Skeletal muscle tissue (tissue), 5 donors: ENCODE data around the gene ZNF729. TPM values are rescaled to one million over a fixed set of nuclear protein-coding genes. Genes with fewer than 3 reads are reported as not detected.

Source experiments
- H3K27ac ChIP-seq: one replicate; pipeline ENCODE4 v1.7.0; 2013; ENCODE audit warnings: mild to moderate bottlenecking, low read depth, low read length, inconsistent platforms
- H3K27me3 ChIP-seq, 3 donors: one replicate each; pipeline ENCODE4 v1.7.0; 2013; ENCODE audit warnings: low read length in 3 of 3; ENCODE audit not compliant: control insufficient read depth in 3 of 3, insufficient read depth in 3 of 3
- H3K36me3 ChIP-seq, 3 donors: one replicate each; pipeline ENCODE4 v1.7.0; 2013; ENCODE audit warnings: low read length in 3 of 3; ENCODE audit not compliant: control insufficient read depth in 3 of 3, insufficient read depth in 3 of 3
- H3K4me1 ChIP-seq, 3 donors: one replicate each; pipeline ENCODE4 v1.7.0; 2013; ENCODE audit warnings: low read length in 3 of 3, mild to moderate bottlenecking in 3 of 3; ENCODE audit not compliant: control insufficient read depth in 3 of 3, insufficient read depth in 3 of 3
- H3K4me3 ChIP-seq, 3 donors: one replicate each; pipeline ENCODE4 v1.7.0; 2013; ENCODE audit warnings: low read length in 3 of 3
- H3K9ac ChIP-seq, 3 donors: one replicate each; pipeline ENCODE4 v1.7.0; 2013; ENCODE audit warnings: low read length in 3 of 3, mild to moderate bottlenecking in 3 of 3, moderate library complexity in 2 of 3, low read depth in 1 of 3
- H3K9me3 ChIP-seq, 3 donors: one replicate each; pipeline ENCODE4 v1.7.0; 2013; ENCODE audit warnings: low read length in 3 of 3; ENCODE audit not compliant: control insufficient read depth in 3 of 3
- small RNA-seq: library from RNA; depleted of rRNA; stranded (forward); fragments of <200 nt; gene quantifications from one replicate; pipeline ENCODE3, GENCODE V24; 2014
- total RNA-seq: library from RNA; depleted of rRNA; stranded (reverse); fragments of >200 nt; gene quantifications from one replicate; pipeline ENCODE4 v1.2.3, GENCODE V29; 2014
- donor health status: Osteomylitis.

The ZNF729 gene
- total RNA-seq, 1 donor from 2014 or later, result not detected

DNA sequence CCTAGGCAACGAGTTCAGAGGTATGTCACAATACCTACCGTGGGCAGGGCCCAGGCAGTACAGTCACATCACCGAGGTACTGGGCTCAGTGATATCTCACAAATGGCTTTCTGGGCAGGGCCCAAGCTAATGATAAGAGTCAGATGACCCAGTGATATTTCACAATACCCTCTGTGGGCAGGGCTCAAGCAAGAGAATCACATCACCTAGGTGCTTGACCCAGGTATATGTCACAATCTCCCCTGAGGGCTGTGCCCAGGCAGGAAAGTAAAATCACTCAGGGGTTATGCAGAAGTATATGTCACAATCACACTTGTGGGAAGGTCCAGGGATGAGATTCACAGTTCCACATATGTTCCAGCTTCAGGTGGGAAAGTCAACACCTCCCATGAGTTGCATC is 45.3 kb downstream of the ZNF729 start:
- H3K27me3 ChIP-seq, result no peaks in the 10 kb centered on the region
- no peaks in the 10 kb centered on the region for H3K4me1 ChIP-seq
- H3K9me3 ChIP-seq, result peaks cover 0 to 7% (median 2%) of the 10 kb centered on the region in 3 donors
- no peaks in the 10 kb centered on the region for H3K36me3 ChIP-seq
- no peak overlapping the region for H3K27ac ChIP-seq
- H3K4me3 ChIP-seq, result no peak overlapping the region
- no peak overlapping the region for H3K9ac ChIP-seq

DNA sequence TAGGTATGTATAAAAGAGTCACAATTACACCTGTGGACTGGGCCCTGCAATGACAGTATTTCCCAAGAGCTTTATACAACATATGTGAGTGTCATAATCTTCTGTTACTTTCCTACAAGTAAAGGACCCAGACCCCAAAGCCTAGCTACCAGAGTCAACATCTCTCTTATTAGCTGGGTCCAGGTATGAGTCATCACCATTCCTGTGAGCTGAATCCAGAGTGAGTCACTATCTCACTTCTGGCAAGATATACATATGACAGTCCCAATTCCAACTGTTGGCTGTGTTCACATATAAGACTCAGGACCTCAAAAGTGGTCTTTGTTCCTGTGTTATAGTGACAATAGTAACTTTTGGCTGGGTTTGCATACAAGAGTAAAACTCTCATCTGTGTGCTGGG is 46.7 kb downstream of the ZNF729 start:
- peaks cover 0 to 2% (median under 1%) of the 10 kb centered on the region in 3 donors for H3K9me3 ChIP-seq
- H3K27ac ChIP-seq, result no peak overlapping the region

DNA sequence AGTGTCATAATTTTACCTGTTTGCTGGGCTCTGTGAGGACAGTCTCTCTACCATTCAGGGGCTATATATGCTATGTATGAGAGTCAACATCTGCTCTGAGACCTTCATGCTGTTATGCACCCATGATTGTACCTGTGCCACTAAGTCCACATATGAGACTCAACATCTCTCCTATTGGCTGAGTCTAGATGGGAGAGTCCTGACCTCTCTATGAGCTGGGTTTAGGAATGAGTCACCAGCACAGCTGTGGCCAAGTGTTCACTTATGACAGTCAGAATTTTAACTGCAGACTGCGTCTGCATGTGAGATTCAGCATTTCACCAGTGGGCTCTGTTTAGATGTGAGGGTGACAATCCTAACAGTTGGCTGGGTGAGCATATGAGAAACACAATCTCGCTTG is 49.5 kb downstream of the ZNF729 start:
- Histone ChIP-seq H3K4me3 (no peak overlapping the region), H3K27ac (no peak overlapping the region), H3K4me1 (no peaks in the 10 kb centered on the region), H3K36me3 (no peaks in the 10 kb centered on the region), H3K27me3 (no peaks in the 10 kb centered on the region), H3K9ac (no peak overlapping the region), H3K9me3 (no peaks in the 10 kb centered on the region)

More for the DNA sequence above, 46.7 kb downstream of the ZNF729 start:
- no peak overlapping the region for H3K4me3 ChIP-seq
- no peaks in the 10 kb centered on the region for H3K36me3 ChIP-seq
- H3K9ac ChIP-seq, result no peak overlapping the region
- H3K27me3 ChIP-seq, result no peaks in the 10 kb centered on the region
- H3K4me1 ChIP-seq, result no peaks in the 10 kb centered on the region

DNA sequence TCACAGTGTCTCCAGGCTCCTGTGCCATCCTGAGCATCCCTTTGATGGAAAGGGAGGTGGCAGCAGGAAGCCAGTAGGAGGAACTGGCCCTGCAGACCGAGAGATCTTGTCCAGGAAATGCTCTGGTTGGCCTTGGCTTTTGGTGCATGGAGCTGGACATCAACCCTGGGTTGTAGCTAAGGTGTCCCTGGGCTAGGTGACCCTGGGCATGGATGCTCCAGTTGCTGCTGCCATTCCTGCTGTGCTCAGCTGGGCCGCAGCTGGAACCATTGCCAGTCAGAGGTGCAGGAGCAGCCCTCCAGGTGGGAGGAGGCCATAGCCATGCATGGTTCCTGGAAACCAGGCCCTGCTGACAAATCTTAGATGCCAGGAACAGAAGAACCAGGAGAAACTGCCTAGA is 68.4 kb downstream of the ZNF729 start:
- H3K27me3 ChIP-seq, result no peaks in the 10 kb centered on the region
- peaks cover 0 to 3% (median 0%) of the 10 kb centered on the region in 3 donors for H3K9me3 ChIP-seq
- no peak overlapping the region for H3K27ac ChIP-seq
- no peaks in the 10 kb centered on the region for H3K4me1 ChIP-seq
- no peak overlapping the region for H3K9ac ChIP-seq
- H3K4me3 ChIP-seq, result no peak overlapping the region
- no peaks in the 10 kb centered on the region for H3K36me3 ChIP-seq

Small RNA genes within 50 kb of the gene (small RNA-seq; reads per million reads assigned to genes)
- not detected for gene AC011494.1

Other genes starting within 250 kb of the ZNF729 start
- gene ZNF257, start 234.0 kb upstream of the ZNF729 start, total RNA-seq, result 0.52 TPM
- gene ZNF676, start 89.5 kb upstream of the ZNF729 start, total RNA-seq, result not detected
- gene ZNF98, start 135.9 kb downstream of the ZNF729 start, total RNA-seq, result 1.0 TPM